ENCODE data around the gene DHRS7B. TPM values are rescaled to one million over a fixed set of nuclear protein-coding genes. Genes with fewer than 3 reads are reported as not detected.
"Not testable (repeated sequence)": the region's sequence is repeated elsewhere in the genome, so short reads cannot be mapped to it uniquely, and the experiment has no call there.

The DHRS7B gene
- total RNA-seq (2014; rRNA removed; shearing (Covaris generic)) = 16.7 and 20.8 TPM in 2 replicates

GRCh38 chr17:21126645-21127508 lies at the start of gene DHRS7B:
DHRS7B (plus strand) TSS chr17:21126964; CDS start chr17:21126972, 8 bp downstream.
- Histone ChIP-seq H3K4me3 (peak within 1 kb of the TSS; percentile 83), H3K9me3 (replicated peaks) (no peaks in the 10 kb centered on the region), H3K27me3 (no peaks in the 10 kb centered on the region), H3K27ac (peak within 1 kb of the TSS; percentile 34), H3K4me1 (peaks cover 4% of the 10 kb centered on the region), H3K36me3 (no peaks in the 10 kb centered on the region)
- DNase-seq = peak; percentile 100

DNA sequence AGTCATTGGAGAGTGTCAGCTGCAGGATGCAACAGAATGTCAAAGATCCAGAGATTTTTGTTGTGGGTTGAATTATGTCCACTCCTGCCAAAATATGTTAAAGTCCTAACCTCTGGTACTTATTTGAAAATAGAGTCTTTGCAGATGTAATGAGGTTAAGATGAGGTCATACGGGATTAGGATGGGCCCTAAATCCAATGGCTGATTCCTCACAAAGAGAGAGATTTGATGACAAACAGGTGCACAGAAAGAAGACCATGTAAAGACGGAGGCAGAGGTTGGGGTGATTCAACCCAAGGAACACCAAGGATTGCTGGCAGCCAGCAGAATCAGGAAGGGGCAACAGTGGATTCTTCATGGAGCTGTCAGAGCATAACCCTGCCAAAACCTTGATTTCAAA lies 49.5 kb upstream of the DHRS7B start:
- DNase-seq = peak in 1 of 2 experiments; percentile 62
- H3K4me3 ChIP-seq = peak overlapping the region; percentile 66; the same call in 1 of the 2 replicates
- peaks cover 37% of the 10 kb centered on the region for H3K4me1 ChIP-seq
- no peaks in the 10 kb centered on the region for H3K27me3 ChIP-seq
- H3K27ac ChIP-seq = no peak overlapping the region
- H3K9me3 ChIP-seq (replicated peaks) = peaks cover 7% of the 10 kb centered on the region
- peaks cover 22% of the 10 kb centered on the region for H3K36me3 ChIP-seq

DNA sequence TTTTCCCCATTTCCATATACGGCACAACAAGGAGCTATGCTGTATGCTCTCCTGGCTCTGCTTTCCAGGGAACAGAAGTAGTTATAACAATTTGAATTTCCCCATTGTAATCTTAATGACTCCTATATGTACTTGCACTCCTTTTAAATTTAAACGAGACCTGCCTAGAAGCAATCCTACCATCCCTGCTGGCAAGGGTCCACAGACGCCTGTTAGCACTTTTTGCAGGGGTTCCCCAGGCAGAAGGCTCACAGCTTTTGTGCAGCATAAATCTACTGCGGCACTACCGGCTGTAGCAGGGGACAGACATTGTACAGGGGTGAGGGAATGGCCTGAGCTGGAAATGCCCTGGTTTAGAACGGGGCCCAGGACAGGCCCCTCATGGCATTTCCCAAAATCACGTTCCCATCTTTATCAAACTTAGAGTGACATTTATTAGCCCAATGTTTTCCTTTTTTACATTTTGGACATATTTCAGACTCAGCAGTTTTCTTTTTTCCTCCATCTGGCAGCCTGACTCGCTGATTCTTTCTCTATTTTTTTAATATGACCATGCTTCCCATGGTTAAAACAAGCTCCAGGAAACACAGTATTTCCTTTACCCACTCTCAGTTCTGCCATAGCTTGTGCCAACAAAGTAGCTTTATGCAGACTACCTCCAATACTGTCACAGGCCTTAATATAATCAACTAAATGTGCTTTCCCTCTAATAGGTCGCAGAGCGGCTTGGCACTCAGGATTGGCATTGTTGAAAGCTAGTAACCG lies 48.6 kb upstream of the DHRS7B start:
- DNase-seq = no peak
- H3K9me3 ChIP-seq (replicated peaks) = peaks cover 10% of the 10 kb centered on the region

DNA sequence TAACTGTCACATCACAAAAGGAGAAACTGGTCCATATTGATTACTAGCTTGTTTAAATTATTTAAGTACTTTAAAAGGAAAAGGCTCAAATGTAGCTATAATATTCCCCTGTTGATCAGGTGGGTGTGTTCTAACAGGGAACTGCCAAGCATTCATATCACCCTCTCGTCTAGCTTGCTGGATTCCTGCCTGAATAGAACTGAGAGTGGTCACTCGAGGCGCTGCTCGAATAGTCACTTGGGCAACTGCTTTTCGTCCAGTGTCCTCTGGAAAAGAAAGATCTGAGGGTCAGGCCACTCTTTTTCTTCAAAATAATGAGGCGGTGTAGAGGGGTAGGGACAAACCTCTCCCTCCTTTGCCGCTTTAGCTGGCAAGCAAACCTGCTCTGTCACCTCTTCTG lies 47.6 kb upstream of the DHRS7B start:
- H3K27me3 ChIP-seq = no peaks in the 10 kb centered on the region
- peaks cover 10% of the 10 kb centered on the region for H3K9me3 ChIP-seq (replicated peaks)
- no peak for DNase-seq
- no peak overlapping the region for H3K27ac ChIP-seq
- peaks cover 37% of the 10 kb centered on the region for H3K4me1 ChIP-seq
- no peak overlapping the region for H3K4me3 ChIP-seq
- H3K36me3 ChIP-seq = peaks cover 37% of the 10 kb centered on the region

More for the DNA sequence above, 48.6 kb upstream of the DHRS7B start:
- Histone ChIP-seq H3K36me3 (peaks cover 31% of the 10 kb centered on the region), H3K27ac (no peak overlapping the region), H3K4me1 (peaks cover 37% of the 10 kb centered on the region), H3K27me3 (no peaks in the 10 kb centered on the region), H3K4me3 (no peak overlapping the region)

DNA sequence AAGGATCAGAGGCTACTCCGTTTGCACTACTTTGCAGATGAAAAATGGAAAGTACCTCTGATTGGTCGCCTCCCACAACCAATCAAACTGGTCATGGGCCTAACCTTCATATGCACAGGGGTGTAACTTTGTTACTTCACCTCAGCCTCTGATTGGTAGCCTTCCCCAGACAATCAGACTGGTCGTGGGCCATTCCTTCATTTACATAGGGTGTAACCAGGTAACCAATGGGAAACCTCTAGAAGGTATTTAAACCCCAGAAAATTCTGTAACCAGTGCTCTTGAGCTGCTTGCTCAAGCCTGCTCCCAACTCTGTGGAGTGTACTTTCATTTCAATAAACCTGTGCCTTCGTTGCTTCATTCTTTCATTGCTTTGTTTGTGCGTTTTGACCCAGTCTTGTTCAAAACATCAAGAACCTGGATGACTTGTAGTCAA lies 44.7 kb upstream of the DHRS7B start:
- H3K4me1 ChIP-seq = peaks cover 24% of the 10 kb centered on the region
- H3K9me3 ChIP-seq (replicated peaks) = peaks cover 10% of the 10 kb centered on the region

DNA sequence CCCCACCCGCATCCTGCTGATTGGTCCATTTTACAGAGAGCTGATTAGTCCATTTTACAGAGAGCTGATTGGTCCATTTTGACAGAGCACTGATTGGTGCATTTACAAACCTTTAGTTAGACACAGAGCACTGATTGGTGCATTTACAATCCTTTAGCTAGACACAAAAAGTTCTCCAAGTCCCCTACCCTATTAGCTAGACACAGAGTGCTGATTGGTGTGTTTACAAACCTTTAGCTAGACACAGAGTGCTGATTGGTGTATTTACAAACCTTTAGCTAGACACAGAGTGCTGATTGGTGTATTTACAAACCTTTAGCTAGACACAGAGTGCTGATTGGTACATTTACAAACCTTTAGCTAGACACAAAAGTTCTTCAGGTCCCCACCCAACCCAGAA lies 41.5 kb upstream of the DHRS7B start:
- H3K27me3 ChIP-seq, H3K4me3 ChIP-seq, DNase-seq, H3K27ac ChIP-seq: not testable (repeated sequence)
- peaks cover 10% of the 10 kb centered on the region for H3K9me3 ChIP-seq (replicated peaks)
- H3K36me3 ChIP-seq = peaks cover 72% of the 10 kb centered on the region
- H3K4me1 ChIP-seq = peaks cover 14% of the 10 kb centered on the region

More for the DNA sequence above, 44.7 kb upstream of the DHRS7B start:
- H3K27me3 ChIP-seq = no peaks in the 10 kb centered on the region
- peak in 1 of 2 experiments; percentile 64 for DNase-seq
- H3K4me3 ChIP-seq = no peak overlapping the region
- peaks cover 59% of the 10 kb centered on the region for H3K36me3 ChIP-seq
- peak overlapping the region; percentile 49 for H3K27ac ChIP-seq

DNA sequence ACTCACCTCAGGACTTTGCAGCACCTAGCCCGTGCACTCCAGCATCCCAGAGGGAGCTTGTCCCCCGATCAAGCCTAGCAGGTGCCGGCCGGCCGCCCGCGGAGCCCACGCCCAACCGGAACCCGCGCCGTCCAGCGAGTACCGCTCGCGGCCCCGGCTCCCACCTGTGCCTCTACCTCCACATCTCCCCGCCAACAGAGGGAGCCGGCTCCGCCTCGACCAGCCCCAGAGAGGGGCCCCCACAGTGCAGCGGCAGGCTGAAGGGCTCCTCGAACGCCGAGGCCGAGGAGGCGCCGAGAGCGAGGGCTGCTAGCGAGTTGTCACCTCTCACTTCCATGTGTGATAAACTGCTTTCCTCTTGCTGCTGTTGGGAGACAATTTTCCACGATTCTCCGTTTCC lies 41.1 kb upstream of the DHRS7B start:
- Histone ChIP-seq H3K27ac (no peak overlapping the region), H3K36me3 (peaks cover 72% of the 10 kb centered on the region), H3K27me3 (no peaks in the 10 kb centered on the region), H3K4me1 (peaks cover 14% of the 10 kb centered on the region), H3K9me3 (replicated peaks) (peaks cover 10% of the 10 kb centered on the region), H3K4me3 (no peak overlapping the region)
- no peak for DNase-seq

DNA sequence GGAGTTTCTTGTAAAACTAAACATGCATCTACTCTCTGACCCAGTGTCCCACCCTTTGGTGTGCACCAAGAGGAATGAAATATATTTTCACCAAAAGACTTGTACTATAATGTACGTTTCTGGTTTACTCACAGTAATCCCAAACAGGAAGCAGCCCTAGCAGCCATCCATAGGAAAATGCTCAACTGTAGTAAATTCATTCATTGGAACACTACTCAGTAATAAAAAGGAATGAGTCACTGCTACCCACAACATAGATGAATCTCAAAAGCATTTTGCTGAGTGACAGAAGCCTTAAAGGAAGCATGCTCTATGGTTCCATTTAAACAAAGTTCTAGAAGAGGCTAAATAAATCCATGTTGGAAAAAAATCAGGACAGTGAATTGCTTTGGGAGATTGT lies 37.6 kb upstream of the DHRS7B start:
- no peaks in the 10 kb centered on the region for H3K9me3 ChIP-seq (replicated peaks)
- H3K4me3 ChIP-seq = no peak overlapping the region
- no peak overlapping the region for H3K27ac ChIP-seq
- DNase-seq = no peak
- no peaks in the 10 kb centered on the region for H3K27me3 ChIP-seq
- no peaks in the 10 kb centered on the region for H3K4me1 ChIP-seq
- H3K36me3 ChIP-seq = peaks cover 68% of the 10 kb centered on the region

GRCh38 chr17:21089933-21090901 lies 36.5 kb upstream of the DHRS7B start:
- DNase-seq = no peak
- Histone ChIP-seq H3K27me3 (no peaks in the 10 kb centered on the region), H3K9me3 (replicated peaks) (no peaks in the 10 kb centered on the region), H3K4me1 (no peaks in the 10 kb centered on the region), H3K36me3 (peaks cover 59% of the 10 kb centered on the region), H3K4me3 (no peak overlapping the region), H3K27ac (no peak overlapping the region)

DNA sequence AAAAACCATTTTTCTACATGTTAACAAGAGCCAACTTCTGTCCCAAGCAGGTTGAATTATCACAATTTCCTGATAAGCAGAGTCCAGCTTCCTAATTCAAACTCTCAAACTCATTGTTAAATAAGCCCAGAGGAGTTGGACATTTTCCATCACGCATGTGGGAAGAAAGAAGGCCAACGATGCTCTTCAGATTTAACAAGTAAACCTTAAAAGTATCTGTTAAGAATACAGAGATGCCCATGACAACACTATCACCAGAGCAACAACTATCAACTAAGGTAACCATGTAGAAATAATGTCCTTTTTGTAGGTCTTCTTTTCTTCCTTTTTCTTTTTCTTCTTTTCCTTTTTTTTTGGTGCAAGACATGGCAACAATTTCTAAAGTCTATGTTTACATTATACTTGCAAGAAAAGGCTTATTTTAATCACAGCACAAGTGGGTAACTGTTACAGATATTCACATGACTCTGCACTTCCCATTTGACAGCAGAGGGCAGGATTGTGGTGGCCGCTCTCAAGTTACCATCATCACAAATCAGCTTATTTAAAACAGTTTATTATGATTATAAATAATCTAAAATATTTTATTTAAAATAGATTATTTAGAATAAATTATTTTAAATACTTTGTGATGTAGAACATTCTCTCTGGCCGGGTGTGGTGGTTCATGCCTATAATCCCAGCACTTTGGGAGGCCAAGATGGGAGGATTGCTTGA lies 35.7 kb upstream of the DHRS7B start:
- Histone ChIP-seq H3K4me1 (no peaks in the 10 kb centered on the region), H3K9me3 (replicated peaks) (no peaks in the 10 kb centered on the region), H3K27me3 (no peaks in the 10 kb centered on the region), H3K4me3 (no peak overlapping the region), H3K36me3 (peaks cover 55% of the 10 kb centered on the region), H3K27ac (no peak overlapping the region)
- no peak for DNase-seq

DNA sequence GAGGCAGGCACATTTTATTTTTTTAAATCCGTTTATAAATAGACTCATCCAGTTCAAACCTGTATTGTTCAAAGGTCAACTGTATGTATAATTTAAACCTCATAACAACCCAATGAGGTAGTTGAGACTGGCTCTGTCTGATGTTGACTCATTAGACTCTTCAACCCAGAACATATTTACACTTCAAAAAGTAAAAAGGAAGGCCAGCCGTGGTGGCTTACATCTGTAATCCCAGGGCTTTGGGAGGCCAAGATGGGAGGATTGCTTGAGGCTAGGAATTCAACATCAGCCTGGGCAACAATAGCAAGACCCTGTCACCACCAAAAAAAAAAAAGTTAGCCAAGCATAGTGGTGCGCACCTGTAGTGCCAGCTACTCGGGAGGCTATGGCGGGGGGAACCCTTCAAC lies 32.5 kb upstream of the DHRS7B start:
- no peak overlapping the region for H3K4me3 ChIP-seq
- DNase-seq = no peak

DNA sequence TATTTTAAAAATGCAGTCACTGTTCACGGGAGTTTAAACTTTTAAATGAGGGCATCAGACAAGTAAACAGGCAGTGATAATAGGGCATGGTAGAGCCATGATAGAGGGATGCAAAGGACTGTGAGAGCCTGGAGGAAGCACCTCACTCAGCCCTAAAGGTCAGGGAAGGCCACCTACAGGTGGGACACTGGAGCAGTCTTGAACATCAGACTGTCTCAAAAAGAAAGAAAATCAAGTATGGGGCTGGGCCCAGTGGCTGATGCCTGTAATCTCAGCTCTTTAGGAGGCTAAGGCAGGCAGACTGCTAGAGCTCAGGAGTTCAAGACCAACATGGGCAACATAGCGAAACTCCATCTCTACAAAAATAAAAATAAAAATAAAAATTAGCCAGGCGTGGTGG lies 31.0 kb upstream of the DHRS7B start:
- H3K4me1 ChIP-seq = peaks cover 4% of the 10 kb centered on the region
- no peaks in the 10 kb centered on the region for H3K9me3 ChIP-seq (replicated peaks)
- peaks cover 24% of the 10 kb centered on the region for H3K36me3 ChIP-seq
- no peaks in the 10 kb centered on the region for H3K27me3 ChIP-seq
- no peak for DNase-seq
- no peak overlapping the region for H3K27ac ChIP-seq
- no peak overlapping the region for H3K4me3 ChIP-seq

More for the DNA sequence above, 32.5 kb upstream of the DHRS7B start:
- no peak overlapping the region for H3K27ac ChIP-seq
- H3K36me3 ChIP-seq = peaks cover 37% of the 10 kb centered on the region
- no peaks in the 10 kb centered on the region for H3K27me3 ChIP-seq
- H3K4me1 ChIP-seq = peaks cover 4% of the 10 kb centered on the region
- no peaks in the 10 kb centered on the region for H3K9me3 ChIP-seq (replicated peaks)

DNA sequence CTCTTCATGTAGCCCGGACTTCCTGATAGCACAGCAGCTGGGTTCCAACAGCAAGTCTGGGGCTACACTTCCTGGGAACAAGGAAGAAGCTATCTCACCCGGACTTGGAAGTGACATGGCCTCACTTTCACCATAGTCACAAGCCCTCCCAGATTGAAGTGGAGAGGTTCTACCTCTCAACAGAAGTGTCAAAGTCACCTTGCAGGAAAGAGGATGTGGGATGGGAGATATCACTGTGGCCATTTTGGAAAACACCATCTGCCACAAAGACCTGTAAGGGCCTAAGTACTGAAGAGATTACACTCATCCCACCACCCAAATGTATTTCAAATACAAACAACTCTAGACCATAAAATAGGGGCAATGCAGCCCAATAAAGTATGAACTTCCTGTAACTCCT lies 29.9 kb upstream of the DHRS7B start:
- no peak overlapping the region for H3K4me3 ChIP-seq
- no peak for DNase-seq
- peaks cover 14% of the 10 kb centered on the region for H3K36me3 ChIP-seq
- no peak overlapping the region for H3K27ac ChIP-seq
- H3K27me3 ChIP-seq = no peaks in the 10 kb centered on the region
- H3K9me3 ChIP-seq (replicated peaks) = no peaks in the 10 kb centered on the region
- H3K4me1 ChIP-seq = peaks cover 4% of the 10 kb centered on the region

All from SJCRH30 (cell line).